EL (cell line): ENCODE data around the gene PPA2.

Source experiments
- DNase-seq: peaks from one replicate; pipeline ENCODE4 v3.0.0-alpha.2; 2016

Gene PPA2

DNA sequence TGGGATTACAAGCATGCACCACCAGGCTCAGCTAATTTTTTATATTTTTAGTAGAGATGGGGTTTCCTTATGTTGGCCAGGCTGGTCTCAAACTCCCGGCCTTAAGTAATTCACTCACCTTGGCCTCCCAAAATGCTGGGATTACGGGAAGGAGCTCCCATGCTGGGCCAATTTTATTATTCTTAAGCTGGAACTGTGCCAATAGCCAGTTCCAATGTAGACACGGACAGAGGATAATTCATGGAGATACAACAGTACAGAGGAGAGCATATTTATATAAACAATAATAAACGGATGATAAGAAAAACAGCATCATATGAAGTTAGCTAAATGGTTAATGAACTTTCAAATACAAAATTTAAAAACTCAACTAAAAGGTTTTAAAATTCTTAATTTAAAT lies 87.8 kb downstream of the PPA2 start:
- DNase-seq, result no peak

DNA sequence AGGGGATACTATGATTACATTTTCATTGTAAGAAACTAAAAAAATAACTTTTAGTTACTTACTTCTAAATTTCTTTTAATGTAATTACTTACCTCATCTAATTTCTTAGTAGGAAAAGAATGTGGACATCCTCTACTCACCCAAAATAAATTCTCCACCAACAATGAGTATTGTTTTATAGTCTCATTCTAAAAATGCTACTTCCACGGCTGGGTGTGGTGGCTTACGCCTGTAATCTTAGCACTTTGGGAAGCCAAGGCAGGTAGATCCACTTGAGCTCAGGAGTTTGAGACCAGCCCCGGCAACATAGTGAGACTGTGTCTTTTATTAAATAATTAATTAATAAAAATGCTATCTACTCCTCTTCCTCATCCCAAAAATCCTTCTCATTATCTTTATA lies 99.8 kb downstream of the PPA2 start:
- no peak for DNase-seq

DNA sequence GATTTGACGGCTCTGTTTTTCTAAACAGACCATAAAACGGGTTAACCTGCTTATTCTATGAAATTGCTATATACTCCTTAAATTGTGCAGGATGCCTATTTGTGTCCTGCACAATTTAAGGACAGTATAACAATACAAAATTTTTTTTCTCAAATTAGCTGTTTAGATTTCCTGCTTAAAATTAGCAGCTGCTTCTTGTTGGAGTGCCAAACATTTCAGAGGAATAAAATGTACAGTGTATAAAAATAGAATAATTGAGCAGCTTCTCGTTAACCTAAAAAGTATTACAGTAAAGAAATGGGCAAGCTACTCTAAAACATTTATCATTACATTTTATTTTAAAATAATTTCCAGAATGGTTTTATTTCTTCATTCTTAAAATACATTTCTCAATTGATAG lies 100.5 kb downstream of the PPA2 start:
- DNase-seq, result no peak

DNA sequence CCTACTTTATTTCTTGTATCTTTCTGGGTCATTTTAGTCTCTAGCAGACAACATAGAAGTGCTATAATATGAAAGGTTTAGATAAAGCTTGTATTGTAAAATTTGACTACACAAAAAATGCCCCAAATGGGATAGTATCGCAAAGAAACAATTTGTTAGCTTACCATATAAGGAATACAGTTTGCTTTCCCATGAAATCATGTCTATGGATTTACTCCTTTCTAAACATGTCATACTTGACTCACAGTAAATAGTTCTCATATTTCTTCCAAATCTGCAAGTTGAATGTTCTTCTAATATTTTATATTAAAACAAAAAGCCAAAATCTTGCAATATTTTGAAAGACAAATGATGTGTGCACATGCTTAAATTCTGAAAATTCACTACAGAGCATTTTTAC lies 103.9 kb downstream of the PPA2 start:
- peak; percentile 11 for DNase-seq

DNA sequence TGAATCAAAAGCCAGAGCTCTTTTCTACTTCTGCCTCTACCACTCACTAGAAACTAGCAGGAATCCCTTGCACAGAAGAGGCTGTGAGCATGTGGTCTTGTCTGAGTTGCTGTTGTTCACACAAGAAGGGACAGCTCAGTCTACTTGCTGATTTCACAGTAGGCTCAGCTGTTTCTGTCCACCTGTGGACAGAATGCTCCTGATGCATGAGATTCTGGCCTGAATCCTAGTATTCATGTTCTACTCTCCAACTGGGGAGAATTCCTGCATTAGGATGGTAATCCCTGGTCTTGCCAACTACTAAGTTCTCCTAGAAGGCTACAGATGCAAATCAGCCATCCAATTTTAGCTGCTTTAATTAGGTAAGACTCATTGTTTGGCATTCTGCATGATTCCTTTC lies 112.8 kb downstream of the PPA2 start:
- DNase-seq, result no peak

DNA sequence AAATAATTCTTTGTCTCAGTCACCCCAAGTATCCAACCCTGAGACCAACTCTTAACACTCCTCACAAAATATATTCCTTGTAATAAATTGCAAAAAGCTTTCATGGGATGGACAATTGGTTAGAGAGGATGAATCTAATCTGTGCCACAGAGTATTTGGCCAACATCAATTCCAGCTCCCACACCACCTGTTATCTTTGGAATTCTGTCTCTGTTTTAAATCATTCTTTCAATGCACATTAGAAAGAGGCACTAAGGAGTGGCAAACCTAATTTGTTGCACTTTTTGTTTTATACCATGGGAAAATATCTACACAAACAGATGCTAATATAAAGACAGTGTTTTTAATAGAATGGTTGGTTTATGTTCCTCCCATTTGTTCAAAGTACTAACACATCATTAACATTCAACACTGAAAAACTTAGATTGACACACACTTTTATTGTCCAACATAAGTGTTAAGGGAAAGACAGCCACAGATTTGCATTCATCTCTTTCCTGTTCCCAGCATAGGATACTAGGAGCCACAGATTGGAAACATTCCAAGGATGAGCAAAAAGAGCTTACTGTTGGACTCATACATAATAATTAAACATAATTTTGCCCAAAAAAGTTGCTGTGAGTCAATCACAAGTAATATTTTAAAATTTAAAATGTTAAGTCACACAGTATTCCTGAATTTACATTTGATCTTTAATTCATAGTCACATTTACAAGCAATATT lies 116.4 kb downstream of the PPA2 start:
- no peak for DNase-seq

DNA sequence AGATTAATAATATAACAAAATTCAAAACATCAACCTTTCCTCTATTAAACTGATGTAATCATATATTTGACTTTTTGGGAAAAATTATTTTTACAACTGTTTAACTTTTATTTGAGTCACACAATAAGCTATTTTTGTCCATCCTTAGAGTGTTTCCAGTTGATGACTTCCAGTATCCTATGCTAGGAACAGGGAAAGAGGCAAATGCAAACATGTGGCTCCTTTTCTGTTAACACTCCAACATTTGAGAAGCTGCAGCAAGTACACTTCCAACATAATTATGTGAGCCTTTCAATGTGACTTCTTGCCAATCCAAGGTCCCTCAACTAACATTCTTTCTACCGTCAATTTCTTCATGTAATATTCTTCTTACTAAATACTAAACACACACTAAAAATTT lies 117.7 kb downstream of the PPA2 start:
- no peak for DNase-seq

DNA sequence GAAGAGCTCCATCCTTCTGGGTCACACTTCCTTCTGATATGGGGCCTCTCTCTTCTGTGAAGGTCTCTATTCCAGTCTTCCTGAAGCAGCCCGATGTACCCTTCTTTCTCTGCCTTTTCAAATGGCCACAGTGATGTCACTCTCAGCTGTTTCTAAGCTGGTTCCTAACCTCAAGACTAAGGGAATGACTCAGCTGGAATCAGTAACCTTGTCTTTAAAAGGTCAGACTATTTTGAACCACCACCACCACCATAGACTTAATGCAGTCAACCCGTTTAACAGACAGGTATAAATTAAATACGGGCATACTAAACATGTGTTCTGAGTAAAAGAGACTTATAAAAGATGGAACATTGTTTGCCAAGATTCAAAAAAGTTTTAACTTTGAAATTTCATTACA lies 121.0 kb downstream of the PPA2 start:
- DNase-seq, result peak; percentile 10

DNA sequence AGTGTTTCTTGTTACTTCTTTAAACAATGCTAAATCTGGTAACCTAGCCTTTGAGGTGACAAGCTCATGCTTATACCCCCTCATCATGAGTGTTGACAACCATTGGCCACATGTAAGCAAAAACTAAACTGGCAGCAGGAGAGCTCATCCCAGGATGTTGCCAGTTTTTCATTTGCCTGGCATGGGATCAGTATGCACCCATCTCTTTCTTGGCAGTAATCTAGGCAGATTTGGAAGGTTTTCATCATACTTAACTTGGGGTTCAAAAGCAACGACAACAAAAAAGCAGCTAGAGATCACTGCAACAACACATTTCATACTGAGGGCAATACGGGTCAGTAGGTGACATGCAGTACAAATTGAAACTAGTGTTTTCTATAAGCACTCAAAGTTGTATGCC lies 122.0 kb downstream of the PPA2 start:
- DNase-seq, result no peak

DNA sequence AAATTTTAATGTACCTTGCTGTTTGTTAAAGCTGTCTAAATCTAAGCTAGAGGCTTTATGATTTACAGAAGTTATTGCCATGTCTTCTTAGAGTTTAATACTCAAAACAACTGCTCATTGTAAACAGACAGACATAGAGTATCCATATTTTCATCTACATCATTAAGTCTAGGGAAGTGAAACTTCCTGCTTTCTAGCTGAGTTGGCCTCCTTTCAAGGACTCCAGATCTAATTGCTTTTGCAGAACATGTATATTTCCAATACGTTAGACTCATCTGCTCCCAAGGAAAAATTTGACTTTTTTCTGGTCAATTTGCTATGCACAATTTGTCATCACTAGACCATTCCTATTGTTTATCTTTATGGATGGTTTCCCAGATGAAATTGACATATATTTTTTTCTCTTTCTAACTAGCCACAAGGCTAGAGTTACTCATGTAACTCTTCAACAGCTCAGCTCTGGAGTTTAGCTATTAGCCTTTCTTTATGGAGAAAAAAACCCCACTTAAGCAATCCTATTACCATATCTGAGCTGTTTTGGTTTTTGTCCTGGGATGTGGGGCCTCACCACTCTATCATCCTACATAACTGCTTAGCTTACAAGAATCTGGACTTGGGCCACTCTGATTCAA lies 122.9 kb downstream of the PPA2 start:
- DNase-seq, result no peak

DNA sequence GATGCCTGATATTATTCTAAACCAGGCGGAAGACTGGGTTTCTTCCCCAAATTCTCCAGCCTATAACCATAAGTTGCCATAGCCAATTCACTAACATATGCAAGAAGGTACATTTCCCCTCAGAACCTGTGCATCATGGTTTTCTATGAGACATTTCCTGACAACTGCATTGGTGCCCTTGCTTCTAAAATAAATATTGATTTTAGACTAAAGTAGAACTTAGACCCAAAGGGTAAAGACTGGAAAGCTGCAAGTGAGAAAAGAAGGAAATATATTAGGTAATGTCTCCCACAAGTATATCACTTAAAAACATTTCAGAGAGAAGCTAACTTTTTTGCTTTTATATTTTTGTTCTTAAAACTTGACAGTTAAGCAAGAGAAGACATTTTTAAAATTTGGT lies 125.1 kb downstream of the PPA2 start:
- DNase-seq, result no peak

DNA sequence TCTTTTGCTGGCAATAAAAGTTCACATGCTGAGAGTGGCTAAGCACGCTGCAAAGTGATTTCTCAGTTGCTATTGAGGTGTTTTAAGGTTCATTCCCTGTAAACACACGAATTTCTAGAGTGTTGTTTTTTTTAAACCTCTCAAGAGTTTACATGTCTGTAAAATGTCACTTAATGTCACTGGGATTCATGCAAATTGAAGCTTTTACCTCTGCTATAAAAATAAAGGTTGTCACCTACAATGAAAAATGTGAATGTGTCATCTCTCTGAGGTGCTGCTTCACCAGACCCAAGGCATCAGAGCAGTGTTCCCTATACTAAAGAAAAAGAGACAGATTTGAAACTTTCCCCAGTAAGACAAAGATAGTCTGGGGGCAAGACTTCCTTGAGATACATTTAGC lies 127.0 kb downstream of the PPA2 start:
- no peak for DNase-seq

DNA sequence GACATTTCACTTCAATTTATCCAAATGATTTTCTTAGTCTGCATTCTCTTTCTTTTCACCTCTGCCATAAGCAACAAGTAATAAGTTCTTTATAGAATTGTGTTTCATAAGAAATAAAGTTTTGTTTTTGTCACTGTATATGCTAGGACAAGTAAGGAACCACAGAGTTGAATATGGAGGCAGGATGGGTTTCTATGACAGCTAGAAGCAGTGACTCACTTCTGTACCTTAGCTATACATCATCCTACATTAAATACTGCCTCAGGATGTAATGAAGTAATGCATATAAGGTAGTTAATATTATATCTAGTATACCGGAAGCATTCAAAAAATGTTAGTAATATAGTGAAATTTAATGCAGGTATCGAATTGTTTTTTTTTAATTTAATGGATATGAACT lies 128.0 kb downstream of the PPA2 start:
- no peak for DNase-seq

DNA sequence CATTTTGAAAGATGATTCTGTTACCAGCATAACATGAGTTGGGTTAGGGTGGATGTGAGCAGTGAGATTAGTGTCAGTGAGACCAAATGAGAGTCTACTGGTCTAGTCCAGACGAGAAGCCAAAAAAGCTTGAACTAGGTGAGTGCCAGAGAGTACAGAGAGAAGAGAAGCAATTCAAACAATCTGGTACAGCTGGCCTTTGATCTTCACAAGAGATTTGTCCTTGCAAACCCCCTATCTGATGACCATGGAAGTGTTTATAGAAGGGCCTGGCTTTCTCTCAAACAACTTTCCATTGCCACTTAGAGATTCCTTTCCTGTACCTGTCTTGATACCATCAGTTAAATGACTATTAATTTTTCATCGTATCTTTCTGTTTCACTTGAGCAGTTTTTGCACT lies 128.5 kb downstream of the PPA2 start:
- DNase-seq, result no peak

DNA sequence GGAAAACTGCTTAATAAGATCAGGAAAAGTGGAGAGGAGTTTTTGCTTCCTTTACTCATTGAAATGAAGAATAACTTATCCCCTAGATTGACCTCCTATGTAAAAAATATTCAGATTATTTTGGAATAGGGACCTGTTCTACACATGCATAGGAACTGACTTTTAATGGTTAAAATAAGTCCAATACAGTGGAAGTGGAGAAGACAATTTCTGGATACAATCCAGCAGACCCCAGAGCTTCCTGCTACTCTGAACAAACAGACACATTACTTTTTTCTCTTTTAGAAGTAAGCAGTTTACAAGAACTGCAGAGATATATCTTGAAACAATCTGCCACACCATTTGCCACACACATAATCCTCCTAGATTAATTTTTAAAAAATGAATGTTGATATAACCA lies 129.7 kb downstream of the PPA2 start:
- DNase-seq, result no peak

DNA sequence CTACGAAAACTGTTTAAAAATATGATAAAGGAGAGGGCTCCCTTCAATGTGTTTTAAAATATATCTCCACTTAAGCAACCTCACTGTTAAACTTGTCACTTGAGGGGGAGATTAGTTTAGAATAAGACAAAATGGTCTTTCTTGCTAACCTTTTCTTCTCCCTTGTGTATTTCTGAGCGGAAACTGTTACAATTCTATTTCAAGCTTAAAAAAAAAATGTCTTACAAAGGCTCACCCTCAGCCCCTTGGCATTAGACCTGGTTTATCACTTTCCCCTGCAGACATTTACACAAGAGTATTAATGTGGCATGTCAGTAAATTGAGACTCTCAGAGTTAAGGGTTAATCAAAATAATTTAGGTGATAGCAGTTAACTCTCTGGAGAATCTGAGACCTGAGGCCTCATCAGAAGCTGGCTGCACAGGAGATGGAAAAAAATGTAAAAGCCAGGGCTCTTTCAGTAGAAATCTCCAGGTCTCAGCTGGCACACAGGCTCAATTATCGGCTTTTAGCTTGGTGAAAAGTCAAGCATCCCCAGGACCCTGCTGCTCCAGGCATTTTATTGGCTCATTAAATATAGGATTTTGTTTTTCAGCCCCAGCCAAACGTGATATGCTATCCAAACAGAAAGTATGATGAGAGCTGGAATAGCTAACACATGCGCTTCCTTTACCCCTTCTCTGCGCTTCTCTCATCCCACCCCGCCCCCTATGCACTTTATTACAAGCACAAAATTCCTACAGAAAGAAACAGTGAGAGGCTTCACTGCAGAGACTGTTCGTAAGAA lies 130.5 kb downstream of the PPA2 start:
- no peak for DNase-seq

DNA sequence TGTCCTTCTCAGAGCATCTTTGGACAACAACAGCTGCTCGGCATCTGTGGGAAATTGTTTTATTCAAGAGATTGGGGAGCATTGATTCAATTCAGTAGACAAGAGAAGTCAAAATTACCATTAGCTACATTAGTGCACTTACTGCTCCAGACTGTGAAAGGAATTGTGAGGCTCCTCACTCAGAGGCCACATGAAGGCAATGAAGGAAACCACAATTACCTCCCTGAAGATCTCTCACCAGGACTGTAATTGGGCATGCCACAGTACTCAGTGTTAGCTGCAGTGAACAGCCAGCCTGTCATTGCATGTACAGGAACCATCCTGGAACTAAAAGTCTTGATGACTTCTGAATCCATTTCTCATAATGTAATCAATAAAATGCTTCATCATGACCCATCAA lies 144.8 kb downstream of the PPA2 start:
- no peak for DNase-seq

DNA sequence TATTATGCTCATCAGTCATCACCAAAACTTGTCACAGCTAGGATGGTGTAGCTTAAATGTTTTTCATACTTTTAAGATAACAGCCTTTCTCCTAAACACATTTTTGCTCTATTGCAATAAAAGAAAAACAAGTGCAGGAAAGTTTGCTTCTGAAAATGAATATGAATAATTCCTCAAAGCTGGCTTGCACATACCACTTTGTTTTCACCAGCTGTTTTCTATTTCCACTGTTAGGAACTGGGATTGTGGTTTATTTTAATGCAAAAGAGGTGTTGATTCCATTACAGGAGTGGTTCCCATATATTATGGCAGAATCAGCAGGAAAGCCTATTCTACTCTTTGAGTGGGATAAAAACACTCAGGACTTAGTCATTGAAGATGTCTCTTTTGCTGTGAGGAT lies 145.9 kb downstream of the PPA2 start:
- no peak for DNase-seq

DNA sequence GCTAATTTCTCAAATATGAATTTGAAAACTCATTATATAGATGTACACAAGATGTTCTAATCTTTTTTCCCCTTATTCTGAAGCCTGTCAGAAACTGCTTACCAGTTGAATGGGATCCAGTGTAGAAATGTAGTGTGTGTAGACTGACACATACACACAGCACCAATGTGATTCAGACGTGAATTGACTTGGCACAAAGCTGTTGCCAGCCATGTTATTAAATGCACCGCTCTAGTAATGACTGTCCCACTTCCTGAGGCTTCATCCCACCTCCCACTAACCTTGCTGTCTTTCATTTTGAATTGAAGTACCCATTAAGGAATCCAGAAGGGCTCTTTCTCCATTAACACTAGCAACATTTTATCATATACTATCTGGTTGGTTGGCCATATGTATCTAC lies 146.6 kb downstream of the PPA2 start:
- no peak for DNase-seq
